HG02973 (cell line): ENCODE measurements around the gene TRAF5.
"Not testable (repeated sequence)": the region's sequence is repeated elsewhere in the genome, so short reads cannot be mapped to it uniquely, and the experiment has no call there.

Experiments
- ATAC-seq: cut with Tn5 transposase; IDR thresholded peaks from one replicate; pipeline ENCODE4 v1.9.1; 2021; ENCODE audit warnings: moderate library complexity; ENCODE audit not compliant: unreplicated experiment

TRAF5 gene

DNA sequence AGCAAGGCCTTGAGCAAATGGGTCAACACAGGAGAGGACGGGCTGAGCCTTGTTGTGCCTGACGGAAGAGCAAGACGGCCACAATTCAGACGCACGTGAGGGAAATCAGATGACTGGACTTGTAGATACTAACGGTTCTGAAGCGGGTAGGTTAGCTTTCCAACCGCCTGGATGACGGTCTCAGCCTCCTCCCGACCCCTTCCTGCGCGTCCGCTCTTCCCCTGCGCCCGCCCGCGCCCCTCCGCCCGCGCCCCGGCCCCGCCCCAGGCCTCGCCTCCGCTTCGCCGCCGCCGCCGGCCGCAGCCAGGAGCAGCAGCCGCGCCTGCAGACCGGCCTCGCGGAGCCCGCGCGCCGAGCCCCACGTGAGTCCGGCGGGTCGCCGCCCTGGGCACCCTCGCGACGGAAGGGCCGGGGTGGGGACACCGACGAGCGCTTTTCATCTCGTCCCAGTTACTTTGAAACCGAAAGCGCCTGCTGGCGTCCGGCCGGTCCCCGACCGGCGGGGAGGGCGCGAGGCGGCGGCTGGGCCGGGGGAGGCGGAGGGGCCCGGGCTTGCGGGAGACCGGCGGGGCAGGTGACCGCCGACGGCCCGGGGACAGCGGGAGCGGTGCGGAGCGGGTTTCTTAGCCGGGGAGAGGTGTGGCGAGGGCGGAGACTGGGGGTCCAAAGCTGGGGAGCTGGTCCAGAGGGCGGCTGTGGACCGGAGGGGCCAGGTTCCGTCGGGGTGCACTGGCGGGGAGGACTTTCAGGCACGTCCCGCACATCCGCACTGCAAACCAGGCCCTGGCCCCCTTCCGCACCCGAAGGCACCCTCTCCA, at the start of gene TRAF5:
TSS of gene TRAF5 (plus strand) at position 306 of the 818 bp plus-strand sequence. CDS start 26,407 bp downstream, outside the sequence.
- peak; percentile 29 for ATAC-seq

DNA sequence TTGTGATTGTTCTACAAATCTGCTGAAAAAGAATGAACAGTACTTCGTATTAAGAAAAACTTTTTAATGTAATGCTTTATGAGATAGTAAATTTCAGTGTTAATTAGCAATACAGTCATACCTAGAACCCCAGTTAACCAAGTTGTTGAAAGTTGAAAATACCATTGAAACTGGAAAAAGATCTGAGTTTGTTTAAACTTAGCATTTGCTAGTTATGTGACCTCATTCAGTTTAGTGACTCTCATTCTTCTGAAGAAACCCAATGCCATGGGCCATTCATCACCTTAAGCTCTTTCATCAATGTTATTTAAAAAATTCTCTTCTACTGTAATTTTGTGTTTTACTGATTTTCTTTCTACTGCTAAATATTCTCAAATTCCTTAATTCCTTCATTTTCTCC, 47.3 kb upstream of the TRAF5 start:
- no peak for ATAC-seq

DNA sequence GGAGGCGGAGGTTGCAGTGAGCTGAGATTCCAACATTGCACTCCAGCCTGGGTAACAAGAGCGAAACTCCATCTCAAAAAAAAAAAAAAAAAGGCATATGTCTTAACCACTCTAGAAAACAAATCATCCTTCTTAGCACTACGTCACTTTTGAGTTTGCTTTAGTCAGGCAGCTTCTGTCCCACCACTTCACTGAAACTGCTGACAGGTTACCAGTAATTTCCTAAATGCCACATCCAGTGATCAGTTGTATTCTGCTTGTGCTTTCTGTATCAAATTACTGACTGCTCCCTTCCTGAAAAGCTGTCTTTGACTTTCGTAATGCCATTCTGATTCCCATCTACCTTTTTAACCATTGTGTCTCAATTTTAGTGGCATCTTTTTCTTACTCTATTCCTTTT, 45.7 kb upstream of the TRAF5 start:
- no peak for ATAC-seq

GRCh38 chr1:211281320-211282022, 45.2 kb upstream of the TRAF5 start:
- ATAC-seq, result no peak

DNA sequence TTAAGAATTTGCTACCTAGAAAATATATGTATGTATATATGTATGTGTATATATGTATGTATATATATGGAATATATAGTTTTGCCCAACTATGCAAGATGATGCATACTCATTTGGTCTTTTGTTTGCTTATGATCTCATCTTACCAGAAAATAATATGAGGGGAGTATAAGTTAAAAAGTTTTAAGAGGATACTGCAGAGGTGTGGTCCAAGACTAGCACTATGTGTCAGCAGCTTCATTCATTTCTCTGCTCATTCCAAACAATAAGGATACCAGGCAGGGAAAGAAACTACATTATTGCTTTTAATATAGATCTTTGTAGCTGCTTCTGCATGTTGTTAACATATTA, 44.6 kb upstream of the TRAF5 start:
- no peak for ATAC-seq

- ATAC-seq, result no peak
These were observed 41.4 kb upstream of the TRAF5 start for GRCh38 chr1:211285196-211285595.

DNA sequence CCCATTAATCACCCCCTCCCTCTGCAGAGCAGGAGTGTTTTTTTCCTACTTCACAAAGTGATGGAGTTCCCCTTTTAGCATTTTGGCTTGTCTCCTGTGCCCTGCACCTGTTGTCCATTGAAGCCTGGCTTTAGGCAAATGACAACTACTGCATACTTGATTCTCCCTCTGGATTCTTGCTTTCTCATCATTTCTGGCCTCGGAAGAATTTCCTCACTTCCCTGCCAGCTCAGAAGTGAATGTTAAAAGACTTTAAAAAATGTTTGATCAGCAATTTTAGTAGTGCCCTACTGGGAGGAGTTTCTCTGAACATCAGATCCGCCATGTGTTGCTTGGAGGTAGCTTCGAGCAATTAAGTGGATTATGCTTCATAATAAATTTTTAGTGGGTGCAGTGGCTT, 39.4 kb upstream of the TRAF5 start:
- ATAC-seq, result no peak

- ATAC-seq, result no peak
These were observed 34.2 kb upstream of the TRAF5 start for GRCh38 chr1:211292411-211292810.

- ATAC-seq, result no peak
These were observed 30.2 kb upstream of the TRAF5 start for GRCh38 chr1:211296396-211296795.

DNA sequence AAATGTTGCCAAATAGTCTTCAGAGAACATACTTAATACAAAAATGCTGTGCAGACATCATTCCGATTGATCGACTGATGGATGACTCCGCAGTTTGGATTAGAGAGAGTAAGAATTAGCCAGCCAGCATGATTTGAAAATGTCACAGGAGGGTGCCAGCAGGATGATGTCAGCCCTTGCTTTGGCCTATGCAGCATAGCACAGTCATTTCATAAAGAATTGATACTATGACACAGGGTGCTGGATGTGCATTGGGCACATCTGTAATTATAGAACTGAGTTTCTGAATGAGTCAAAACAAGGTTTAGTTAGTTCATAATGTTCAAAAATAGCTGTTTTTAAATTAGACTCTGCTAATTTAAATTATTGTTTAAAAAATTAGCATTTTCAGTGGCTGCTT, 21.6 kb upstream of the TRAF5 start:
- peak; percentile 98 for ATAC-seq

GRCh38 chr1:211309617-211310016, 17.0 kb upstream of the TRAF5 start:
- no peak for ATAC-seq

DNA sequence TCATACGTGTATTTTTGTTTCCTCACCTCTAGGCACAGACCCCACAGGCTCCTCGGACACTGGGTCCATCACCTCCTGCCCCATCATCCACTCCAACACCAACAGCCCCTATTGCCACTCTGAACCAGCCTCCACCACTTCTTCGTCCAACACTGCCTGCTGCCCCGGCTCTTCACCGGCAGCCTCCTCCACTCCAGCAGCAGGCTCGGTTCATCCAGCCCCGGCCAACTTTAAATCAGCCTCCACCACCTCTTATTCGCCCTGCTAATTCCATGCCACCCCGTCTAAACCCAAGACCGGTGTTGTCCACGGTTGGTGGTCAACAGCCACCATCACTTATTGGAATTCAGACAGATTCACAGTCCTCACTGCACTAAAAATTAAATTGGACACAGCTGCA, 13.2 kb upstream of the TRAF5 start:
- no peak for ATAC-seq

DNA sequence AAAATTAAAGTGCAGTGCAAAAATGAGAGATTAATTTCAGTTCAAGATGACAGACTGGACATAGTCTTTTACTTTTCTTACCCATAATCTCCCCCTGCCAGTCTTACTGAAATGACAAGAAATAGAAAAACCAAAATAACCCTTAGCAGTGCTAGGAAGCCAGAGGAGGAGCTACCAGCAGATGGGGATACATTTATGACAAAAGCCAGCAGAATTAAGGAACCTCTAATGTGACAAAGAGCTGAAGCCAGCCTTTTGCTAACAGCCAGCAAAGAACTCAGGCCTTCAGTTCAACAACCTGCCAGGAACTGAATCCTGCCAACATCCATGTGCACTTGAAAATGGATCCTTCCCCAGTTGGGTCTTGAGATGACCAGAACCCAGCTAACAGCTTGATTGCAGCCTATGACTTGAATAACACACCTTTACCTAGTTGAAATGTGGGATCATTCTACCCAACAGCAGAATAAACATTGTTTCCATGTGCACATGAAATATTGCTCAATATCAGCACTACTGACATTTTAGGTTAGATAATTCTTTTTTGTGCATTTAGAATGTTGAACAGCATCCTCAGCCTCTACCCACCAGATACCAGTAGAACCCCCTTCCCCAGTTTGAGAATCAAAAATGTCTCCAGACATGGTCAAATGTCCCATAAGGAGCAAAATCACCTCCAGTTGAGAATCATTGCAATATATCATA, 7.9 kb upstream of the TRAF5 start:
- no peak for ATAC-seq

DNA sequence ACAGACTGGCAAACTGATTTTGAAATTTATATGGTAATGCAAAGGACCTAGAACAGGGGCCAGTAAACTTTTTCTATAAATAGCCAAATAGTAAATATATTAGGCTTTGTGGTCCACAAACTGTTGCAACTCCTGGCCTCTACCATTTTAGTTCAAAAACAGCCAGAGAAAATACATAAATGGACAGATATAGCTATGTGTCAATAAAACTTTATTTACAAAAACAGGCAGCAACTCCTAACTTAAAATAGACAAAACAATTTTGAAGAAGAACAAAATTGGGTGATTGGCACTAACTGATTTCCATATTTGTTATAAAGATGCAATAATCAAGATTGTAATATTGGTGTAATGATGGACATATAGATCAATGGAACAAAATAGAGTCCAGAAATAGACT, 6.7 kb upstream of the TRAF5 start:
- no peak for ATAC-seq

GRCh38 chr1:211320980-211321379, 5.7 kb upstream of the TRAF5 start:
- ATAC-seq, result peak; percentile 40

- ATAC-seq, result not testable (repeated sequence)
These were observed 5.0 kb upstream of the TRAF5 start for GRCh38 chr1:211321646-211322045.

DNA sequence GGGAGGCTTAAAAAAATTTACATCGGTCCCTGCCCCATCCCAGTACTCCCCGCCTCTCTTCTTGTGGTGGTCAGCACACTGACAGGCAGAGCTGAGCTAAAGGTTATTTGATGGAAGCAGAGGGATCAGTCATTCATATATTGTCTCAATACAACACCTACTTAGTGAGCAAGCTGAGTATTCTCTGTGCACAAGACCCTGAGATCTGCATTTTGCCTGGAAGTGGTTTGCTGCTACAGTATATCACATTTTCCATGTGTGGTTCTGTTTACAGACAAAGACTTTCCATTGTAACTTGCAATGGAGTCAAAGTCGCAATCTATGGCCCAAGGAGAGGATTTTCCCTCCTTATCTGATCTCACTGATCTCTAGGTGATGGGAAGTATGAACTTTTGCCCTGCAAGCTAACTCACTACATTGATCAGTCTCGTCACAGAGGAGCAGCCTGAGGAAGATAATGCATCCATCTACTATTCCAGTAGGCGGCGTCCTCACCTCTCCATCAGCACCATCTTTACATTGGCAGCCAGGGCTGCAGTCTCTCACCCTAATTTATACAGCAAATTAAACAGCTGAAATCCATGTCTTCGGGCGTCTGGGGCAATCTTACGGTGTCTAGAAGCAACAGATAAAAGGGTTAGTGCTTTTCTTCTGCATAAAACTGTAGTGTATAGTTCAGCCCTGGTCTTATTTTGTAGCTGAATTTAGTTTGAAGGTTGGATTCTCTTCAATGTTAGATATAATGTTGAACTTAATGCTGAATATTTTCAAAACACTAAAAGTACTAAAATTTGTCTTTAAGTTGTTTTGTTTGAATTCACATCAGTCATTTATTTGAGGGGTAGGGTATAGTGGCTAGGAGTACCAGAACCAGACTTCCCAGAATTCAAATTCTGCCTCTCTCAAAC, 3.2 kb upstream of the TRAF5 start:
- peak; percentile 52 for ATAC-seq

GRCh38 chr1:211324992-211325775, 1.4 kb upstream of the TRAF5 start:
- no peak for ATAC-seq

GRCh38 chr1:211326140-211326527, 499 bp upstream of the TRAF5 start:
- no peak for ATAC-seq

DNA sequence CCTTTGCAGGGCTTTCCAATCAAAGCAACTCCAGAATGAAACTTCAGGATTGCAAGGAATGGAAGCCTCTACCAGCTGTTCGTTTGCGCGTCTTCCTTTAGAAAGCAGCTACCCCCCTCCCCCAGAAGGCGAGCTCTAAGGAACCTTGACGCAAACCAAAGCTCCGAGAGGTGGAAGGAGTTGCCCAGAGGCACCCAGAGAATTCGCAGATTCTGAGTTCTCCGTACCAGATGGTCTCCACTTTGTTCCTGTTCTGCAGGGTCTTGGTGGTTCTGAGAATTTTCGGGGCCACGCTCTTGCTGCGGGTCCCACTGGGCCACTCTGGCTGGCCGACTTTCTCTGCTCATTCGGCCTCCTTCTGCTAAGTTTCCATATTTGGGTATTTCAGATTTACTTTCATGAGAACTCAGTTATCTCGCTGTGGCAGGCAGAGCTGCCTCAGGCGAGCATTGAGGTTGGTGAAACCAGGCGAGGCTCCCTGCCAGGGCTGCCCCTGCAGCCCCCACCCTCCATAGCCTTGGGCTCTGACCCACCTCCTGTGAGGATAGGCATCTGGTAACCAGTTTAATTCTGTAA, 801 bp downstream of the TRAF5 start:
- peak; percentile 26 for ATAC-seq
